ENCODE data around the gene PRRC2A.

The PRRC2A gene

GRCh38 chr6:31664790-31665500 lies 44.4 kb downstream of the PRRC2A start, which contains the start of gene GPANK1:
Gene GPANK1, minus strand, starts transcription at chr6:31664997. Its CDS starts 519 bp downstream, at chr6:31664478.
- in situ Hi-C loops (cut with MboI; ENCODE audit: low sequenced_read_pairs) = no loop called here

- in situ Hi-C loops (cut with MboI; ENCODE audit: low sequenced_read_pairs) = no loop called here
These were observed 45.2 kb downstream of the PRRC2A start, which contains the start of gene CSNK2B for GRCh38 chr6:31665501-31666336. Gene CSNK2B, plus strand, starts transcription at chr6:31666080. Its CDS starts 752 bp downstream, at chr6:31666832.

GRCh38 chr6:31666337-31666965 lies 45.9 kb downstream of the PRRC2A start:
- in situ Hi-C loops (cut with MboI; ENCODE audit: low sequenced_read_pairs) = no loop called here

GRCh38 chr6:31669676-31670075 lies 49.2 kb downstream of the PRRC2A start, which contains the start of gene LY6G5B:
Gene LY6G5B, plus strand, starts transcription at chr6:31669976. Its CDS starts 975 bp downstream, at chr6:31670951.
- in situ Hi-C loops (cut with MboI; ENCODE audit: low sequenced_read_pairs) = no loop called here

GRCh38 chr6:31676322-31676903 lies 55.9 kb downstream of the PRRC2A start:
- in situ Hi-C loops (cut with MboI; ENCODE audit: low sequenced_read_pairs) = no loop called here

GRCh38 chr6:31676904-31677303 lies 56.4 kb downstream of the PRRC2A start:
- in situ Hi-C loops (cut with MboI; ENCODE audit: low sequenced_read_pairs) = no loop called here

- in situ Hi-C loops (cut with MboI; ENCODE audit: low sequenced_read_pairs) = no loop called here
These were observed 57.4 kb downstream of the PRRC2A start for GRCh38 chr6:31677955-31678354.

- in situ Hi-C loops (cut with MboI; ENCODE audit: low sequenced_read_pairs) = no loop called here
These were observed 60.0 kb downstream of the PRRC2A start, which contains the start of gene LY6G5C for GRCh38 chr6:31680226-31681134. Gene LY6G5C, minus strand, starts transcription at chr6:31681067. Its CDS starts 694 bp downstream, at chr6:31680373.

GRCh38 chr6:31681135-31681671 lies 60.7 kb downstream of the PRRC2A start:
- in situ Hi-C loops (cut with MboI; ENCODE audit: low sequenced_read_pairs) = no loop called here

GRCh38 chr6:31683591-31683990 lies 63.1 kb downstream of the PRRC2A start:
- in situ Hi-C loops (cut with MboI; ENCODE audit: low sequenced_read_pairs) = no loop called here

- in situ Hi-C loops (cut with MboI; ENCODE audit: low sequenced_read_pairs) = no loop called here
These were observed 66.0 kb downstream of the PRRC2A start for GRCh38 chr6:31686483-31686882.

GRCh38 chr6:31687321-31687720 lies 66.8 kb downstream of the PRRC2A start:
- in situ Hi-C loops (cut with MboI; ENCODE audit: low sequenced_read_pairs) = no loop called here

Data from hTERT RPE-1 (cell line).